HepG2 (cell line): ENCODE data around the gene OGFR. TPM values are rescaled to one million over a fixed set of nuclear protein-coding genes. Genes with fewer than 3 reads are reported as not detected.

Source experiments
- CEBPG ChIP-seq: IDR thresholded peaks from 2 replicates; pipeline ENCODE4 v1.6.1; 2016
- EP300 ChIP-seq, 3 experiments: sonication (generic) in 1 of 3; formaldehyde crosslinking in 1 of 3; IDR thresholded peaks; 2 replicates each; pipeline versions ENCODE4 v1.5.1 to v1.6.1; 2011 to 2020; ENCODE audit warnings: low read depth in 2 of 3, low read length in 2 of 3, borderline replicate concordance in 1 of 3, improper control_type of control experiment in 1 of 3, mild to moderate bottlenecking in 1 of 3, missing genetic modification reagents in 1 of 3, moderate library complexity in 1 of 3
- FOXC1 ChIP-seq: sonication (generic); formaldehyde crosslinking; IDR thresholded peaks from 2 replicates; pipeline ENCODE4 v1.8.0; 2022; ENCODE audit warnings: mild to moderate bottlenecking, missing genetic modification reagents, borderline replicate concordance
- HOXD1 ChIP-seq: sonication (generic); formaldehyde crosslinking; IDR thresholded peaks from 2 replicates; pipeline ENCODE4 v1.5.0; 2020; ENCODE audit warnings: missing genetic modification reagents
- KDM5A ChIP-seq: fragments of 200-600 bp; sonication (generic); IDR thresholded peaks from 2 replicates; pipeline ENCODE4 v1.7.0; 2018; ENCODE audit warnings: antibody characterized with exemption, mild to moderate bottlenecking, low read length, borderline replicate concordance
- MED1 ChIP-seq: sonication (generic); formaldehyde crosslinking; IDR thresholded peaks from 2 replicates; pipeline ENCODE4 v1.4.0; 2020; ENCODE audit warnings: missing genetic modification reagents
- MED13 ChIP-seq: sonication (generic); formaldehyde crosslinking; IDR thresholded peaks from 2 replicates; pipeline ENCODE4 v1.5.0; 2020; ENCODE audit warnings: missing genetic modification reagents
- MEIS1 ChIP-seq: sonication (generic); formaldehyde crosslinking; IDR thresholded peaks from 2 replicates; pipeline ENCODE4 v1.9.0; 2021; ENCODE audit warnings: mild to moderate bottlenecking, missing genetic modification reagents, moderate library complexity, borderline replicate concordance
- POLR2AphosphoS5 ChIP-seq: IDR thresholded peaks from 2 replicates; pipeline ENCODE4 v1.6.1; 2012; ENCODE audit warnings: low read depth, low read length
- PRDM4 ChIP-seq: sonication (generic); formaldehyde crosslinking; IDR thresholded peaks from 2 replicates; pipeline ENCODE4 v1.9.0; 2021; ENCODE audit warnings: missing genetic modification reagents, borderline replicate concordance
- SOX5 ChIP-seq: IDR thresholded peaks from 2 replicates; pipeline ENCODE4 v1.6.1; 2016; ENCODE audit warnings: borderline replicate concordance
- ZBTB33 ChIP-seq: sonication (generic); formaldehyde crosslinking; IDR thresholded peaks from 2 replicates; pipeline ENCODE4 v1.4.0; 2020; ENCODE audit warnings: missing genetic modification reagents
- ZNF678 ChIP-seq: sonication (generic); formaldehyde crosslinking; IDR thresholded peaks from 2 replicates; pipeline ENCODE4 v1.4.0; 2020; ENCODE audit warnings: mild to moderate bottlenecking, missing genetic modification reagents
- polyA plus RNA-seq, 8 experiments: library from polyadenylated mRNA; depleted of rRNA in 3 of 8; stranded (reverse) in 7 of 8; unstranded in 1 of 8; fragments of >200 nt; fragmentation: Illumina TruSeq in 4 of 8; extraction: Trizol in 4 of 8; gene quantifications; 2 replicates each; pipeline versions ENCODE4 v1.2.1 to v1.2.3, GENCODE V29; 2011 to 2016; ENCODE audit warnings: low read depth in 4 of 8, missing spikeins in 1 of 8, mixed read lengths in 1 of 8; ENCODE audit not compliant: insufficient read depth in 1 of 8
- total RNA-seq, 5 experiments: library from RNA; depleted of rRNA; stranded (reverse); fragments of >200 nt; fragmentation: Illumina TruSeq; extraction: Trizol; gene quantifications; 2 replicates each; pipeline ENCODE4 v1.2.3, GENCODE V29; 2016; ENCODE audit warnings: low read depth in 1 of 5
- TF ChIP-seq, protein P1 (sequence below): sonication (generic); formaldehyde crosslinking; IDR thresholded peaks from 2 replicates; pipeline ENCODE4 v1.4.0; 2020; ENCODE audit warnings: mild to moderate bottlenecking, missing genetic modification reagents
- TF ChIP-seq, protein P2 (sequence below): sonication (generic); formaldehyde crosslinking; IDR thresholded peaks from 2 replicates; pipeline ENCODE4 v1.4.0; 2020; ENCODE audit warnings: missing genetic modification reagents, borderline replicate concordance
- TF ChIP-seq, protein P3 (sequence below): sonication (generic); formaldehyde crosslinking; conservative IDR thresholded peaks from 2 replicates; pipeline ENCODE4 v1.4.0; 2020; ENCODE audit warnings: missing genetic modification reagents

OGFR gene
- total and polyA plus RNA-seq, 2 of the 13 experiments (the other 11 are each of a cell fraction or from before 2014, with no cell fraction given): 47.7 to 81.8 TPM

GRCh38 chr20:62861726-62862336 lies 57.2 kb downstream of the OGFR start, which contains the start of gene TCFL5 (continued):
- TF ChIP-seq, protein P1, sequence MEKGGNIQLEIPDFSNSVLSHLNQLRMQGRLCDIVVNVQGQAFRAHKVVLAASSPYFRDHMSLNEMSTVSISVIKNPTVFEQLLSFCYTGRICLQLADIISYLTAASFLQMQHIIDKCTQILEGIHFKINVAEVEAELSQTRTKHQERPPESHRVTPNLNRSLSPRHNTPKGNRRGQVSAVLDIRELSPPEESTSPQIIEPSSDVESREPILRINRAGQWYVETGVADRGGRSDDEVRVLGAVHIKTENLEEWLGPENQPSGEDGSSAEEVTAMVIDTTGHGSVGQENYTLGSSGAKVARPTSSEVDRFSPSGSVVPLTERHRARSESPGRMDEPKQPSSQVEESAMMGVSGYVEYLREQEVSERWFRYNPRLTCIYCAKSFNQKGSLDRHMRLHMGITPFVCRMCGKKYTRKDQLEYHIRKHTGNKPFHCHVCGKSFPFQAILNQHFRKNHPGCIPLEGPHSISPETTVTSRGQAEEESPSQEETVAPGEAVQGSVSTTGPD (CRISPR knock-in tag): no peak
- TF ChIP-seq, protein P2, sequence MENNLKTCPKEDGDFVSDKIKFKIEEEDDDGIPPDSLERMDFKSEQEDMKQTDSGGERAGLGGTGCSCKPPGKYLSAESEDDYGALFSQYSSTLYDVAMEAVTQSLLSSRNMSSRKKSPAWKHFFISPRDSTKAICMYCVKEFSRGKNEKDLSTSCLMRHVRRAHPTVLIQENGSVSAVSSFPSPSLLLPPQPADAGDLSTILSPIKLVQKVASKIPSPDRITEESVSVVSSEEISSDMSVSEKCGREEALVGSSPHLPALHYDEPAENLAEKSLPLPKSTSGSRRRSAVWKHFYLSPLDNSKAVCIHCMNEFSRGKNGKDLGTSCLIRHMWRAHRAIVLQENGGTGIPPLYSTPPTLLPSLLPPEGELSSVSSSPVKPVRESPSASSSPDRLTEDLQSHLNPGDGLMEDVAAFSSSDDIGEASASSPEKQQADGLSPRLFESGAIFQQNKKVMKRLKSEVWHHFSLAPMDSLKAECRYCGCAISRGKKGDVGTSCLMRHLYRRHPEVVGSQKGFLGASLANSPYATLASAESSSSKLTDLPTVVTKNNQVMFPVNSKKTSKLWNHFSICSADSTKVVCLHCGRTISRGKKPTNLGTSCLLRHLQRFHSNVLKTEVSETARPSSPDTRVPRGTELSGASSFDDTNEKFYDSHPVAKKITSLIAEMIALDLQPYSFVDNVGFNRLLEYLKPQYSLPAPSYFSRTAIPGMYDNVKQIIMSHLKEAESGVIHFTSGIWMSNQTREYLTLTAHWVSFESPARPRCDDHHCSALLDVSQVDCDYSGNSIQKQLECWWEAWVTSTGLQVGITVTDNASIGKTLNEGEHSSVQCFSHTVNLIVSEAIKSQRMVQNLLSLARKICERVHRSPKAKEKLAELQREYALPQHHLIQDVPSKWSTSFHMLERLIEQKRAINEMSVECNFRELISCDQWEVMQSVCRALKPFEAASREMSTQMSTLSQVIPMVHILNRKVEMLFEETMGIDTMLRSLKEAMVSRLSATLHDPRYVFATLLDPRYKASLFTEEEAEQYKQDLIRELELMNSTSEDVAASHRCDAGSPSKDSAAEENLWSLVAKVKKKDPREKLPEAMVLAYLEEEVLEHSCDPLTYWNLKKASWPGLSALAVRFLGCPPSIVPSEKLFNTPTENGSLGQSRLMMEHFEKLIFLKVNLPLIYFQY (CRISPR knock-in tag): peak; percentile 74
- TF ChIP-seq MEIS1 (peak; percentile 93; the same call in 1 of the 2 replicates), SOX5 (peak; percentile 84), MED1 (CRISPR knock-in tag) (peak; percentile 87), HOXD1 (CRISPR knock-in tag) (peak; percentile 92), MED13 (CRISPR knock-in tag) (peak; percentile 65; the same call in 1 of the 2 replicates), ZNF678 (CRISPR knock-in tag) (peak; percentile 94), FOXC1 (CRISPR knock-in tag) (peak; percentile 95), POLR2AphosphoS5 (peak; percentile 74), CEBPG (CRISPR knock-in tag) (peak; percentile 48; the same call in 1 of the 2 replicates), EP300 (IDR thresholded peaks at IDR 0.05; ENCODE audit: low read depth in 2 of 2, low read length in 2 of 2) (peak in 1 of 2 experiments; percentile 39; a peak in 1 of 4 replicates), EP300 (CRISPR knock-in tag; IDR thresholded peaks at IDR 0.05; ENCODE audit: borderline replicate concordance) (peak; percentile 78), PRDM4 (CRISPR knock-in tag) (peak; percentile 90), ZBTB33 (peak; percentile 95), KDM5A (no peak)
- TF ChIP-seq, protein P3, sequence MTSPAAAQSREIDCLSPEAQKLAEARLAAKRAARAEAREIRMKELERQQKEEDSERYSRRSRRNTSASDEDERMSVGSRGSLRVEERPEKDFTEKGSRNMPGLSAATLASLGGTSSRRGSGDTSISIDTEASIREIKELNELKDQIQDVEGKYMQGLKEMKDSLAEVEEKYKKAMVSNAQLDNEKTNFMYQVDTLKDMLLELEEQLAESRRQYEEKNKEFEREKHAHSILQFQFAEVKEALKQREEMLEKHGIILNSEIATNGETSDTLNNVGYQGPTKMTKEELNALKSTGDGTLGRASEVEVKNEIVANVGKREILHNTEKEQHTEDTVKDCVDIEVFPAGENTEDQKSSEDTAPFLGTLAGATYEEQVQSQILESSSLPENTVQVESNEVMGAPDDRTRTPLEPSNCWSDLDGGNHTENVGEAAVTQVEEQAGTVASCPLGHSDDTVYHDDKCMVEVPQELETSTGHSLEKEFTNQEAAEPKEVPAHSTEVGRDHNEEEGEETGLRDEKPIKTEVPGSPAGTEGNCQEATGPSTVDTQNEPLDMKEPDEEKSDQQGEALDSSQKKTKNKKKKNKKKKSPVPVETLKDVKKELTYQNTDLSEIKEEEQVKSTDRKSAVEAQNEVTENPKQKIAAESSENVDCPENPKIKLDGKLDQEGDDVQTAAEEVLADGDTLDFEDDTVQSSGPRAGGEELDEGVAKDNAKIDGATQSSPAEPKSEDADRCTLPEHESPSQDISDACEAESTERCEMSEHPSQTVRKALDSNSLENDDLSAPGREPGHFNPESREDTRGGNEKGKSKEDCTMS: no peak
